Smooth muscle cell (in vitro differentiated cells): ENCODE results near the gene SLC25A13. TPM values are rescaled to one million over a fixed set of nuclear protein-coding genes. Genes with fewer than 3 reads are reported as not detected.

ENCODE experiments used
- DNase-seq: peaks from one replicate; lab custom pipeline; 2025; ENCODE audit not compliant: unreplicated experiment; lab: John Stamatoyannopoulos, UW
- H2AFZ ChIP-seq: fragments of 200-600 bp; sonication (generic); 2 replicates; pipeline ENCODE4 v1.6.0; 2016; ENCODE audit warnings: antibody characterized with exemption, low read depth, mild to moderate bottlenecking
- H3F3A ChIP-seq: fragments of 200-600 bp; sonication (generic); 2 replicates; pipeline ENCODE4 v1.6.0; 2017; ENCODE audit warnings: antibody characterized with exemption, low read depth
- H3K27ac ChIP-seq: fragments of 200-600 bp; sonication (generic); 2 replicates; pipeline ENCODE4 v1.5.1; 2016; ENCODE audit warnings: low read depth, mild to moderate bottlenecking
- H3K27me3 ChIP-seq: fragments of 200-600 bp; sonication (generic); 2 replicates; pipeline ENCODE4 v1.6.1; 2016; ENCODE audit warnings: low read depth, mild to moderate bottlenecking
- H3K36me3 ChIP-seq: fragments of 200-600 bp; sonication (generic); 2 replicates; pipeline ENCODE4 v1.5.1; 2016; ENCODE audit warnings: low read depth
- H3K4me1 ChIP-seq: fragments of 200-600 bp; sonication (generic); 2 replicates; pipeline ENCODE4 v1.5.1; 2016; ENCODE audit warnings: low read depth
- H3K4me2 ChIP-seq: fragments of 200-600 bp; sonication (generic); 2 replicates; pipeline ENCODE4 v1.6.0; 2016; ENCODE audit warnings: mild to moderate bottlenecking
- H3K4me3 ChIP-seq: fragments of 200-600 bp; sonication (generic); 2 replicates; pipeline ENCODE4 v1.5.1; 2016; ENCODE audit warnings: mild to moderate bottlenecking
- H3K79me2 ChIP-seq: fragments of 200-600 bp; sonication (generic); 2 replicates; pipeline ENCODE4 v1.6.0; 2016; ENCODE audit warnings: low read depth, mild to moderate bottlenecking
- H3K9ac ChIP-seq: fragments of 200-600 bp; sonication (generic); 2 replicates; pipeline ENCODE4 v1.6.0; 2016; ENCODE audit warnings: low read depth
- H3K9me3 ChIP-seq: fragments of 200-600 bp; sonication (generic); replicated peaks from 2 replicates; pipeline ENCODE4 v1.5.1; 2016; ENCODE audit warnings: low read depth
- H4K20me1 ChIP-seq: fragments of 200-600 bp; sonication (generic); 2 replicates; pipeline ENCODE4 v1.6.0; 2016; ENCODE audit warnings: low read depth
- WGBS: methylation state at CpG from one replicate; pipeline ENCODE4 v1.1.7; 2016; ENCODE audit warnings: low lambda C conversion rate; 5-methylcytosine and 5-hydroxymethylcytosine counted together
- polyA plus RNA-seq: library from polyadenylated mRNA; unstranded; fragments of >200 nt; fragmentation: Nextera tagmentation; extraction: Ambion mirVana; gene quantifications from 2 replicates; pipeline ENCODE4 v1.2.1, GENCODE V29; 2016
- total RNA-seq: library from RNA; depleted of rRNA; stranded (reverse); fragments of >200 nt; gene quantifications from 2 replicates; pipeline ENCODE4 v1.2.3, GENCODE V29; 2014
- TF ChIP-seq, protein P1 (sequence below): fragments of 200-600 bp; sonication (generic); IDR thresholded peaks from 2 replicates; pipeline ENCODE4 v1.5.1; 2017; ENCODE audit warnings: borderline replicate concordance, mild to moderate bottlenecking, antibody characterized with exemption; ENCODE audit not compliant: insufficient read depth, poor library complexity, severe bottlenecking

The SLC25A13 gene
- total and polyA plus RNA-seq, 2 experiments from 2014 or later: 28.0 to 48.2 TPM

DNA sequence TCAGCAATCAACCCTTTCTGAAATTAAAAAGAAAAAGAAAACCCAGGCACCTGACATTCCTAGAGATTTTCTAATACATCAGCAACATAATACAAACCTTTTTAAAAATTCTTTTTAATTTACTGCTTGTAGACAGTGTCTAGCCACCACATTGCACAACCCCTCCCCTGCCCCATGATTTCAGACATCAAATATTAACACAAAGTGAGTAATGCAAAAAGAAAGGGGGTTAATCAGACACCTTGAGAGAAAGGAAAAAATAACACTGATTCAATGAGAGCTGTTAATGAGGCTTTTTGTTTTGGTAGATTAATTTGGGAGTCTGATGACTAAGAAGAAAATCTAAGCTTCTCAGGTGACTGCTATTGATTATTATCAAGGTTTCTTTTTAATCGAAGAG is 55.3 kb downstream of the SLC25A13 start:
- Histone ChIP-seq H3K9ac (no peak overlapping the region), H3K79me2 (peaks cover 19% of the 10 kb centered on the region), H3K36me3 (peaks cover 7% of the 10 kb centered on the region), H3K9me3 (no peaks in the 10 kb centered on the region), H4K20me1 (peaks cover 3% of the 10 kb centered on the region), H3K27me3 (no peaks in the 10 kb centered on the region), H3F3A (no peaks in the 10 kb centered on the region), H3K4me2 (no peak overlapping the region), H3K4me1 (no peaks in the 10 kb centered on the region), H3K4me3 (no peak overlapping the region), H2AFZ (no peak overlapping the region), H3K27ac (no peak overlapping the region)
- DNase-seq: no peak
- WGBS: 100% methylated on average over 1 of the region's 1 CpG
- TF ChIP-seq, protein P1, sequence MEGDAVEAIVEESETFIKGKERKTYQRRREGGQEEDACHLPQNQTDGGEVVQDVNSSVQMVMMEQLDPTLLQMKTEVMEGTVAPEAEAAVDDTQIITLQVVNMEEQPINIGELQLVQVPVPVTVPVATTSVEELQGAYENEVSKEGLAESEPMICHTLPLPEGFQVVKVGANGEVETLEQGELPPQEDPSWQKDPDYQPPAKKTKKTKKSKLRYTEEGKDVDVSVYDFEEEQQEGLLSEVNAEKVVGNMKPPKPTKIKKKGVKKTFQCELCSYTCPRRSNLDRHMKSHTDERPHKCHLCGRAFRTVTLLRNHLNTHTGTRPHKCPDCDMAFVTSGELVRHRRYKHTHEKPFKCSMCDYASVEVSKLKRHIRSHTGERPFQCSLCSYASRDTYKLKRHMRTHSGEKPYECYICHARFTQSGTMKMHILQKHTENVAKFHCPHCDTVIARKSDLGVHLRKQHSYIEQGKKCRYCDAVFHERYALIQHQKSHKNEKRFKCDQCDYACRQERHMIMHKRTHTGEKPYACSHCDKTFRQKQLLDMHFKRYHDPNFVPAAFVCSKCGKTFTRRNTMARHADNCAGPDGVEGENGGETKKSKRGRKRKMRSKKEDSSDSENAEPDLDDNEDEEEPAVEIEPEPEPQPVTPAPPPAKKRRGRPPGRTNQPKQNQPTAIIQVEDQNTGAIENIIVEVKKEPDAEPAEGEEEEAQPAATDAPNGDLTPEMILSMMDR: no peak

- Histone ChIP-seq H3K4me1 (no peaks in the 10 kb centered on the region), H2AFZ (no peak overlapping the region), H3K4me3 (no peak overlapping the region), H3K9me3 (no peaks in the 10 kb centered on the region), H3K9ac (no peak overlapping the region), H3K36me3 (peaks cover 7% of the 10 kb centered on the region), H3F3A (no peaks in the 10 kb centered on the region), H3K4me2 (no peak overlapping the region), H3K27me3 (no peaks in the 10 kb centered on the region), H4K20me1 (peaks cover 3% of the 10 kb centered on the region), H3K27ac (no peak overlapping the region), H3K79me2 (peaks cover 23% of the 10 kb centered on the region)
- WGBS: 97% methylated on average over 1 of the region's 1 CpG
- no peak for DNase-seq
- TF ChIP-seq, protein P1: no peak
These were observed 55.9 kb downstream of the SLC25A13 start for GRCh38 chr7:96266015-96266414.

DNA sequence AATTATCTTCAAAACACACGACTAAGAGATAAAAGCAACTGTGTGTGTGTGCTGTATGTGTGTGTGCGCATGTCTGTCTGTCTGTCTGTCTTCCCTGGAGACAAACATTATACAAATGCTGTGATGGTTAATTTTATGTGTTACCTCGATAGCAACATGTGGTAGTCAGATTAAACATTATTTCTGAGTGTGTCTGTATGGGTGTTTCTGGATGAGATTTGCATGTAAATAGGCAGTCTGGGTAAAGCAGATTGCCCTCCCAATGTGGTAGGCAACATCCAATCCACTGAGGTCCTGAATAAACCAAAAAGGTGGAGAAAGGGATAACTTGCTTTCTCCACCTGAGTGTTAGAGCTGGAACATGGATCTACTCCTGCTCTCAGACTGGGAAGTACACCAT is 67.9 kb downstream of the SLC25A13 start:
- no peaks in the 10 kb centered on the region for H3K9me3 ChIP-seq
- H3K9ac ChIP-seq: no peak overlapping the region
- no peak overlapping the region for H3K27ac ChIP-seq
- H3K4me2 ChIP-seq: no peak overlapping the region
- no peaks in the 10 kb centered on the region for H3K27me3 ChIP-seq
- H2AFZ ChIP-seq: no peak overlapping the region
- H3K4me3 ChIP-seq: no peak overlapping the region
- H3K79me2 ChIP-seq: peaks cover 29% of the 10 kb centered on the region
- no peaks in the 10 kb centered on the region for H3F3A ChIP-seq
- no peaks in the 10 kb centered on the region for H3K36me3 ChIP-seq
- TF ChIP-seq, protein P1: no peak
- WGBS: 92% methylated on average over 3 of the region's 3 CpGs
- no peak for DNase-seq
- no peaks in the 10 kb centered on the region for H3K4me1 ChIP-seq
- no peaks in the 10 kb centered on the region for H4K20me1 ChIP-seq

- TF ChIP-seq, protein P1: no peak
- no peaks in the 10 kb centered on the region for H3K27me3 ChIP-seq
- WGBS: 67% methylated on average over 2 of the region's 2 CpGs
- peaks cover under 1% of the 10 kb centered on the region for H4K20me1 ChIP-seq
- H3K4me3 ChIP-seq: no peak overlapping the region
- H3K9ac ChIP-seq: no peak overlapping the region
- no peak overlapping the region for H3K4me2 ChIP-seq
- no peaks in the 10 kb centered on the region for H3K4me1 ChIP-seq
- H3K27ac ChIP-seq: no peak overlapping the region
- peaks cover 27% of the 10 kb centered on the region for H3K79me2 ChIP-seq
- no peak for DNase-seq
- H3F3A ChIP-seq: no peaks in the 10 kb centered on the region
- H2AFZ ChIP-seq: no peak overlapping the region
- H3K36me3 ChIP-seq: no peaks in the 10 kb centered on the region
- H3K9me3 ChIP-seq: no peaks in the 10 kb centered on the region
These were observed 68.5 kb downstream of the SLC25A13 start for GRCh38 chr7:96253441-96253840.
